Right cardiac atrium (tissue), 5 donors: ENCODE results near the gene P4HB. TPM values are rescaled to one million over a fixed set of nuclear protein-coding genes. Genes with fewer than 3 reads are reported as not detected.
A peak's percentile ranks its signal among the peaks of the same experiment; 100 is the strongest.

Experiments used
- ATAC-seq, 2 donors: fragments of 200-7000 bp; cut with Tn5 transposase; one replicate each; pipeline versions ENCODE4 v1.8.0 to v1.9.1; 2020; ENCODE audit warnings: moderate library complexity in 2 of 2, mild to moderate bottlenecking in 1 of 2
- DNase-seq, 3 donors: peaks; one replicate each; pipeline ENCODE4 v3.0.0-alpha.2; 2020
- H3K27ac ChIP-seq: one replicate; pipeline ENCODE4 v1.5.1; 2013; ENCODE audit warnings: mild to moderate bottlenecking, low read length, control low read depth, moderate library complexity
- H3K27me3 ChIP-seq: one replicate; pipeline ENCODE4 v1.6.1; 2013; ENCODE audit not compliant: control insufficient read depth, insufficient read depth
- H3K4me1 ChIP-seq: one replicate; pipeline ENCODE4 v1.6.1; 2013; ENCODE audit warnings: low read length; ENCODE audit not compliant: control insufficient read depth, insufficient read depth
- H3K4me3 ChIP-seq: one replicate; pipeline ENCODE4 v1.5.1; 2013; ENCODE audit warnings: low read length, control low read depth
- H3K9me3 ChIP-seq: one replicate; pipeline ENCODE4 v1.6.1; 2013; ENCODE audit warnings: low read length; ENCODE audit not compliant: control insufficient read depth
- WGBS: extraction: QIAGEN DNeasy Blood & Tissue Kit; methylation state at CpG from one replicate; pipeline ENCODE4 v1.1.7; 2013; 5-methylcytosine and 5-hydroxymethylcytosine counted together
- intact Hi-C, 4 donors: fragments of 100-400 bp; cut with DNase I; formaldehyde crosslinking; loops; one replicate each; pipeline versions ENCODE4 v1.11.0 to v1.14.0; 2022 to 2023
- long read RNA-seq, 4 donors: library from polyadenylated mRNA; unstranded; transcript quantifications; one replicate each; pipeline ENCODE4 v2.0.0, GENCODE V29; 2020 to 2021
- polyA plus RNA-seq: library from polyadenylated mRNA; stranded (reverse); fragments of 200-250 nt; gene quantifications from one replicate; pipeline ENCODE4 v1.2.3, GENCODE V29; 2013
- total RNA-seq, 4 donors: library from RNA; stranded (reverse); fragmentation: NEBNext Ultra II Directional; extraction: Animal tissue kit (Norgen Biotek cat#: 25700); gene quantifications; one replicate each; pipeline ENCODE4 v1.2.1, GENCODE V29; 2021
- donor health status: healthy with polysubstance abuse.
- donor health status: DM: no; HTN: yes; CAD: no.
- donor health status: DM: no; HTN: no; CAD: no.
- donor health status: DM: no; HTN: yes; CAD: no; lungs with severe emphysema.
- donor health status: DM: yes; HTN: yes; CAD: no.

P4HB gene
- 100 to 1,000 TPM; 272 to 375 (median 350) TPM for total RNA-seq
- polyA plus RNA-seq: 278 TPM
- long read RNA-seq, donor 1, transcript P4HB-220 (11 exons, 2,453 nt): minor isoform, 5 of 1,450 reads
- long read RNA-seq, donor 1, transcript P4HB-201 (11 exons, 2,603 nt): major isoform, 1,282 of 1,450 reads
- long read RNA-seq, donor 1, transcript P4HB-210 (5 exons, 765 nt): minor isoform, 7 of 1,450 reads
- long read RNA-seq, donor 1, partial matches to known transcripts: 91 of 1,450 reads
- long read RNA-seq, donor 1, other reads (novel, unspliced or antisense): 53 of 1,450 reads
- long read RNA-seq, donor 2, transcript P4HB-201 (11 exons, 2,603 nt): major isoform, 595 of 670 reads
- long read RNA-seq, donor 2, partial matches to known transcripts: 29 of 670 reads
- long read RNA-seq, donor 2, other reads (novel, unspliced or antisense): 37 of 670 reads
- long read RNA-seq, donor 3, transcript P4HB-208 (2 exons, 914 nt): minor isoform, 8 of 3,813 reads
- long read RNA-seq, donor 3, transcript P4HB-203 (10 exons, 1,502 nt): minor isoform, 23 of 3,813 reads
- long read RNA-seq, donor 3, transcript P4HB-210 (5 exons, 765 nt): minor isoform, 72 of 3,813 reads
- long read RNA-seq, donor 3, transcript P4HB-201 (11 exons, 2,603 nt): major isoform, 3,402 of 3,813 reads
- long read RNA-seq, donor 3, partial matches to known transcripts: 184 of 3,813 reads
- long read RNA-seq, donor 3, other reads (novel, unspliced or antisense): 115 of 3,813 reads
- long read RNA-seq, donor 4, transcript P4HB-201 (11 exons, 2,603 nt): major isoform, 461 of 527 reads
- long read RNA-seq, donor 4, partial matches to known transcripts: 28 of 527 reads
- long read RNA-seq, donor 4, other reads (novel, unspliced or antisense): 29 of 527 reads

DNA sequence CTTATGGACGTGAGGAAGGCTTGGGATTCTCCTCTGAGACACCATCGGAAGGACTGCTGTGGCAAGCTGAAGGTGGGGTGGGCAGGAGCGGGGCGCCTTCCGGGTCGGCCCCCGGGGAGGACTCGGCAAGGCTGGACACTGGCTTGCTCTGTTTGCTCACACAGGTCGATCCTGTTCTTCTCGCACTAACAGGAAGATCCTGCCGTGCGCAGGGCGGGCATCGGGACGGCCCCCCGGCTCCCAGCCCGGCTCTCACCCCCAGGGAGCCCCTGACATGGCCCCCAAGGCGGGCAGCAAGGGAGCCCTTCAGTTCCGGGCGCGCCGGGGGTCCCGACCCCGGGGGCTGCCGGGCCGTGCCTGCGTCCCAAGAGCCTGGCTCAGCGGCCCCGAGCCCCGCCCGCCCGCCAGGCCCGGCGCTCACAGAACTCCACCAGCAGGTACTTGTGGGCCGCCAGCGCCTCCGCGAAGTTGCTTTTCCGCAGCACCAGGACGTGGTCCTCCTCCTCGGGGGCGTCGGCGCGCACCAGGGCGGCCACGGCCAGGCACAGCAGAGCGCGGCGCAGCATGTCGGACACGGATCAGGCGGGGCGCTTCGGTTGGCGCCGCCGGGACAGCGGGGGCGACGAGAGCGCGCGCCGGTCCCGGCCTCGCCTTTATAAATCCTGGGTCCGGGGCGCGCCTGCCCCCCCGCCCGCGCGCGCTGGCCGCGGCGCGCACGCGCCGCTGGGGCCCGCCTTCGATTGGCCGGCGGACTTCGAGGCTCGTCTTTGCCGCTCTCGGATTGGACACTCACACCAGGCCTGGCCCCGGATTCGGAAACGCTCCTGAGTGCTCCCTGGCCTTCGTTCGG, at the start of gene P4HB:
Gene P4HB, minus strand, starts transcription at position 630 of the 850 bp plus-strand sequence. Its CDS starts 64 bp downstream, at position 566.
- peak in 1 of 2 donors; percentile 0 for ATAC-seq
- intact Hi-C loops: no loop called here

GRCh38 chr17:81909231-81909630, 48.9 kb upstream of the P4HB start:
- no peak overlapping the region for H3K4me3 ChIP-seq
- H3K9me3 ChIP-seq: no peaks in the 10 kb centered on the region
- ATAC-seq (no peak), DNase-seq (peak in 1 of 3 donors; percentile 63)
- 96% methylated on average over 12 of the region's 12 CpGs for WGBS
- no peaks in the 10 kb centered on the region for H3K4me1 ChIP-seq
- no peak overlapping the region for H3K27ac ChIP-seq
- H3K27me3 ChIP-seq: no peaks in the 10 kb centered on the region
- intact Hi-C loops: no loop called here

More for the DNA sequence above, at the start of gene P4HB:
- Histone ChIP-seq H3K27ac (peak within 1 kb of the TSS; percentile 90), H3K4me1 (peaks cover 6% of the 10 kb centered on the region), H3K4me3 (peak within 1 kb of the TSS; percentile 92), H3K9me3 (no peaks in the 10 kb centered on the region), H3K27me3 (no peaks in the 10 kb centered on the region)
- WGBS: under 1% methylated on average over 95 of the region's 95 CpGs
- peak in 2 of 3 donors; percentile 35 to 99 for DNase-seq

- H3K4me3 ChIP-seq: no peak overlapping the region
- 97% methylated on average over 11 of the region's 11 CpGs for WGBS
- ATAC-seq: no peak
- intact Hi-C loops: no loop called here
- DNase-seq: no peak
- no peaks in the 10 kb centered on the region for H3K27me3 ChIP-seq
- no peak overlapping the region for H3K27ac ChIP-seq
- no peaks in the 10 kb centered on the region for H3K9me3 ChIP-seq
- H3K4me1 ChIP-seq: no peaks in the 10 kb centered on the region
Measured at GRCh38 chr17:81908793-81909192, 48.5 kb upstream of the P4HB start.

- no peaks in the 10 kb centered on the region for H3K4me1 ChIP-seq
- no peaks in the 10 kb centered on the region for H3K27me3 ChIP-seq
- H3K27ac ChIP-seq: no peak overlapping the region
- 91% methylated on average over 26 of the region's 26 CpGs for WGBS
- DNase-seq (peak in 1 of 3 donors; percentile 40), ATAC-seq (no peak)
- no peaks in the 10 kb centered on the region for H3K9me3 ChIP-seq
- intact Hi-C loops: no loop called here
- no peak overlapping the region for H3K4me3 ChIP-seq
Measured at GRCh38 chr17:81907219-81908145, 47.1 kb upstream of the P4HB start.

DNA sequence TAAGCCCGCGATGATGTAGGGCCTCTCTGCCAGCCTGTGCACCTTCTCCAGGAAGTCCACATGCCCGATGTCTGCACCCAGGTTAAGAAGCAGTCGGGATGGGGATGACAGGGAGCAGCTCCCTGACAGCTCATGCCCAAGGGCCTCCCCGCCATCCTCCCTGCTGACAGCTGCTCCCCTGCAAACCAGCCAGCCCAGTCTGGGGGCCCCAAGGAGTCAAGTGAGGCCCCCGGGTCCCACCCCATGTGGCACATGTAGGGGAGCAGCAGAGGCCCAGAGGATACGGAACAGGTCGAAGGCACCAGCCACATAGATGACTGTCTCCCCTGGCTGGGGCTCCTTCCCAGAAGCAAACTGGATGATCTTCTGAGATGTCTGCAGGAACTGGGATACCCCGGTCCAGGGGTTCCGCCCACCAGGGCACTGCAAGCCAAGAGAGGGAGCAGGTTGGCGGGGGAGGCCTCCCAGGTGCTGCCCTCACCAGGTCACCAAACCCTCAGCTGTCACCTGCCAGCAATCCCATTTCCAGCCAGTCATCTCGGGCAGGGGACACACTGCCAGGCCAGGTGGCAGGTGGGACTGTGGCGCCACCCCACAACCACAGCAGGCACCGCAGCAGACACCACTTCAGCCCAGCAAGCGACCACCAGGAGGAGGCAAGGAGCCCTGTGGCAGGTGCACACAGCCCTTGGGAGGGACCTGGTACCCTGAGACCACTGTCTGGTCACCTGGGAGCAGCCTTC, 46.3 kb upstream of the P4HB start:
- WGBS: 92% methylated on average over 15 of the region's 15 CpGs
- Histone ChIP-seq H3K27me3 (no peaks in the 10 kb centered on the region), H3K9me3 (no peaks in the 10 kb centered on the region), H3K4me1 (no peaks in the 10 kb centered on the region), H3K27ac (no peak overlapping the region), H3K4me3 (no peak overlapping the region)
- DNase-seq (no peak), ATAC-seq (no peak)
- intact Hi-C loops: no loop called here

- Histone ChIP-seq H3K27me3 (no peaks in the 10 kb centered on the region), H3K4me3 (no peak overlapping the region), H3K9me3 (no peaks in the 10 kb centered on the region), H3K27ac (no peak overlapping the region), H3K4me1 (no peaks in the 10 kb centered on the region)
- intact Hi-C loops: no loop called here
- no peak for ATAC-seq
- no peak for DNase-seq
- WGBS: 93% methylated on average over 10 of the region's 10 CpGs
Measured at GRCh38 chr17:81905993-81906392, 45.7 kb upstream of the P4HB start.

- WGBS: 93% methylated on average over 16 of the region's 16 CpGs
- H3K4me3 ChIP-seq: no peak overlapping the region
- peak in 2 of 3 donors; percentile 33 to 54 for DNase-seq
- no peak for ATAC-seq
- intact Hi-C loops: no loop called here
- H3K4me1 ChIP-seq: no peaks in the 10 kb centered on the region
- no peaks in the 10 kb centered on the region for H3K27me3 ChIP-seq
- no peaks in the 10 kb centered on the region for H3K9me3 ChIP-seq
- H3K27ac ChIP-seq: no peak overlapping the region
Measured at GRCh38 chr17:81905424-81905875, 45.1 kb upstream of the P4HB start.

GRCh38 chr17:81904600-81905423, 44.5 kb upstream of the P4HB start:
- Histone ChIP-seq H3K4me3 (no peak overlapping the region), H3K4me1 (no peaks in the 10 kb centered on the region), H3K27ac (no peak overlapping the region), H3K9me3 (no peaks in the 10 kb centered on the region), H3K27me3 (no peaks in the 10 kb centered on the region)
- DNase-seq: peak in 1 of 3 donors; percentile 21
- WGBS: 91% methylated on average over 28 of the region's 28 CpGs
- intact Hi-C loops: no loop called here
- no peak for ATAC-seq
